Measurements from ENCODE around the gene SPTBN4. TPM values are rescaled to one million over a fixed set of nuclear protein-coding genes. Genes with fewer than 3 reads are reported as not detected.
"Not testable (repeated sequence)": the region's sequence is repeated elsewhere in the genome, so short reads cannot be mapped to it uniquely, and the experiment has no call there.

SPTBN4 gene
- total and polyA plus RNA-seq, 10 of the 15 experiments (the other 5 are each of a cell fraction or from before 2014, with no cell fraction given): 0.04 to 1.1 (median 0.34) TPM; not detected in 1

- SMC1A ChIA-PET (ENCODE audit: uncharacterized antibody, unreplicated experiment): no interaction called here
- in situ Hi-C loops (cut with MboI) (no loop called here), intact Hi-C loops (cut with micrococcal nuclease; ENCODE audit: unreplicated experiment) (no loop called here)
Observed at GRCh38 chr19:40543029-40543597, 76.3 kb downstream of the SPTBN4 start.

GRCh38 chr19:40546153-40546841 is 79.5 kb downstream of the SPTBN4 start:
- H3K9me3 ChIP-seq (replicated peaks; ENCODE audit: control insufficient read depth, insufficient read depth, low read length); H3K4me2 ChIP-seq (ENCODE audit: control insufficient read depth, insufficient read depth); H3K27me3 ChIP-seq (replicated peaks in 1 of 2; ENCODE audit: control insufficient read depth in 2 of 2, insufficient read depth in 2 of 2, low read length in 1 of 2); ATAC-seq; H4K20me1 ChIP-seq (ENCODE audit: control insufficient read depth, insufficient read depth); H3K27ac ChIP-seq (ENCODE audit: control insufficient read depth, insufficient read depth); intact Hi-C loops (cut with micrococcal nuclease; ENCODE audit: unreplicated experiment); H3K4me3 ChIP-seq; in situ Hi-C loops (cut with MboI); FAIRE-seq; SMC1A ChIA-PET (ENCODE audit: uncharacterized antibody, unreplicated experiment); H3K79me2 ChIP-seq (ENCODE audit: control insufficient read depth, insufficient read depth, low read length); H3K9ac ChIP-seq (ENCODE audit: control insufficient read depth, insufficient read depth, low read length); H2AFZ ChIP-seq (ENCODE audit: control insufficient read depth, low read depth, low read length); H3K4me1 ChIP-seq (ENCODE audit: control insufficient read depth, insufficient read depth, low read length); H3K36me3 ChIP-seq (ENCODE audit: control insufficient read depth in 2 of 2, insufficient read depth in 2 of 2, low read length in 1 of 2); RAD21 ChIA-PET (ENCODE audit: unreplicated experiment); DNase-seq (ENCODE audit: low read depth, low spot score); BruUV-seq (replicated peaks): not testable (repeated sequence)
- WGBS (ENCODE audit: insufficient coverage, insufficient replicate concordance, low lambda C conversion rate, missing lambda C conversion rate): 20% methylated on average over 2 of the region's 3 CpGs
- CTCF ChIA-PET: interaction anchor here (1.0 kb wide), 1 partner anchor 81 kb away, joined by 3 read pairs; no protein-coding TSS in a partner anchor
- POLR2A ChIA-PET: interaction anchor here (0.7 kb wide), 1 partner anchor 440 kb away, joined by 4 read pairs; no protein-coding TSS in a partner anchor

More at GRCh38 chr19:40543029-40543597, 76.3 kb downstream of the SPTBN4 start:
- TF ChIP-seq USF2 (IDR thresholded peaks at IDR 0.05; ENCODE audit: borderline replicate concordance, low read depth, low read length): no peak
- Histone ChIP-seq H3K4me1 (ENCODE audit: control insufficient read depth, insufficient read depth, low read length) (no peaks in the 10 kb centered on the region), H3K36me3 (ENCODE audit: control insufficient read depth in 2 of 2, insufficient read depth in 2 of 2, low read length in 1 of 2) (no peaks in the 10 kb centered on the region), H3K9ac (ENCODE audit: control insufficient read depth, insufficient read depth, low read length) (no peak overlapping the region), H3K4me2 (ENCODE audit: control insufficient read depth, insufficient read depth) (no peak overlapping the region), H3K4me3 (no peak overlapping the region), H3K27ac (ENCODE audit: control insufficient read depth, insufficient read depth) (no peak overlapping the region), H3K79me2 (ENCODE audit: control insufficient read depth, insufficient read depth, low read length) (no peaks in the 10 kb centered on the region), H4K20me1 (ENCODE audit: control insufficient read depth, insufficient read depth) (no peaks in the 10 kb centered on the region), H2AFZ (ENCODE audit: control insufficient read depth, low read depth, low read length) (no peak overlapping the region), H3K27me3 (replicated peaks in 1 of 2; ENCODE audit: control insufficient read depth in 2 of 2, insufficient read depth in 2 of 2, low read length in 1 of 2) (peaks cover 0 to 2% of the 10 kb centered on the region in 2 experiments; a peak in 1 of 4 replicates), H3K9me3 (replicated peaks; ENCODE audit: control insufficient read depth, insufficient read depth, low read length) (no peaks in the 10 kb centered on the region)
- no TSS peak for BruUV-seq (replicated peaks)
- DNase-seq (ENCODE audit: low read depth, low spot score) (no peak), FAIRE-seq (no peak), ATAC-seq (no peak)
- RAD21 ChIA-PET (ENCODE audit: unreplicated experiment): interaction anchor here (0.6 kb wide), 1 partner anchor 497 kb away, joined by 4 read pairs; no protein-coding TSS in a partner anchor
- WGBS (ENCODE audit: insufficient coverage, insufficient replicate concordance, low lambda C conversion rate, missing lambda C conversion rate): 52% methylated on average over 6 of the region's 6 CpGs
- CTCF ChIA-PET: interaction anchor here (0.8 kb wide), 1 partner anchor 79 kb away, joined by 4 read pairs; no protein-coding TSS in a partner anchor
- POLR2A ChIA-PET: interaction anchor here (0.6 kb wide), 1 partner anchor 802 kb away, joined by 5 read pairs; no protein-coding TSS in a partner anchor

DNA sequence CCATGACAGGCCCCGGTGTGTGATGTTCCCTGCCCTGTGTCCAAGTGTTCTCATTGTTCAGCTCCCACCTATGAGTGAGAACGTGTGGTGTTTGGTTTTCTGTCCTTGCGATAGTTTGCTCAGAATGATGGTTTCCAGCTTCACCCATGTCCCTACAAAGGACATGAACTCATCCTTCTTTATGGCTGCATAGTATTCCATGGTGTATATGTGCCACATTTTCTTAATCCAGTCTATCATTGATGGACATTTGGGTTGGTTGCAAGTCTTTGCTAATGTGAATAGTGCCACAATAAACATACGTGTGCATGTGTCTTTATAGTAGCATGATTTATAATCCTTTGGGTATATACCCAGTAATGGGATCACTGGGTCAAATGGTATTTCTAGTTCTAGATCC is 80.4 kb downstream of the SPTBN4 start:
- H3K27me3 ChIP-seq (replicated peaks in 1 of 2; ENCODE audit: control insufficient read depth in 2 of 2, insufficient read depth in 2 of 2, low read length in 1 of 2); BruUV-seq (replicated peaks); intact Hi-C loops (cut with micrococcal nuclease; ENCODE audit: unreplicated experiment); H3K9ac ChIP-seq (ENCODE audit: control insufficient read depth, insufficient read depth, low read length); FAIRE-seq; RAD21 ChIA-PET (ENCODE audit: unreplicated experiment); H3K9me3 ChIP-seq (replicated peaks; ENCODE audit: control insufficient read depth, insufficient read depth, low read length); H3K4me3 ChIP-seq; H3K36me3 ChIP-seq (ENCODE audit: control insufficient read depth in 2 of 2, insufficient read depth in 2 of 2, low read length in 1 of 2); in situ Hi-C loops (cut with MboI); H3K4me1 ChIP-seq (ENCODE audit: control insufficient read depth, insufficient read depth, low read length); POLR2A ChIA-PET; H3K27ac ChIP-seq (ENCODE audit: control insufficient read depth, insufficient read depth); H3K79me2 ChIP-seq (ENCODE audit: control insufficient read depth, insufficient read depth, low read length); H2AFZ ChIP-seq (ENCODE audit: control insufficient read depth, low read depth, low read length); H3K4me2 ChIP-seq (ENCODE audit: control insufficient read depth, insufficient read depth); DNase-seq (ENCODE audit: low read depth, low spot score); H4K20me1 ChIP-seq (ENCODE audit: control insufficient read depth, insufficient read depth); ATAC-seq: not testable (repeated sequence)
- WGBS (ENCODE audit: insufficient coverage, insufficient replicate concordance, low lambda C conversion rate, missing lambda C conversion rate): 35% methylated on average over 3 of the region's 4 CpGs
- SMC1A ChIA-PET (ENCODE audit: uncharacterized antibody, unreplicated experiment): interaction anchor here (0.5 kb wide), 1 partner anchor 96 kb away, joined by 3 read pairs; no protein-coding TSS in a partner anchor
- CTCF ChIA-PET: interaction anchor here (0.7 to 3.7 kb wide), 3 partner anchors 50 to 363 kb away, joined by 3 to 28 read pairs (median 4); no protein-coding TSS in a partner anchor
